Measurements from ENCODE around the gene CNOT8. TPM values are rescaled to one million over a fixed set of nuclear protein-coding genes. Genes with fewer than 3 reads are reported as not detected.

Gene CNOT8
- total and polyA plus RNA-seq, 2 donors (not counting 3 experiments of a cell fraction or from before 2014, with no cell fraction given): 42.6 to 53.7 TPM

DNA sequence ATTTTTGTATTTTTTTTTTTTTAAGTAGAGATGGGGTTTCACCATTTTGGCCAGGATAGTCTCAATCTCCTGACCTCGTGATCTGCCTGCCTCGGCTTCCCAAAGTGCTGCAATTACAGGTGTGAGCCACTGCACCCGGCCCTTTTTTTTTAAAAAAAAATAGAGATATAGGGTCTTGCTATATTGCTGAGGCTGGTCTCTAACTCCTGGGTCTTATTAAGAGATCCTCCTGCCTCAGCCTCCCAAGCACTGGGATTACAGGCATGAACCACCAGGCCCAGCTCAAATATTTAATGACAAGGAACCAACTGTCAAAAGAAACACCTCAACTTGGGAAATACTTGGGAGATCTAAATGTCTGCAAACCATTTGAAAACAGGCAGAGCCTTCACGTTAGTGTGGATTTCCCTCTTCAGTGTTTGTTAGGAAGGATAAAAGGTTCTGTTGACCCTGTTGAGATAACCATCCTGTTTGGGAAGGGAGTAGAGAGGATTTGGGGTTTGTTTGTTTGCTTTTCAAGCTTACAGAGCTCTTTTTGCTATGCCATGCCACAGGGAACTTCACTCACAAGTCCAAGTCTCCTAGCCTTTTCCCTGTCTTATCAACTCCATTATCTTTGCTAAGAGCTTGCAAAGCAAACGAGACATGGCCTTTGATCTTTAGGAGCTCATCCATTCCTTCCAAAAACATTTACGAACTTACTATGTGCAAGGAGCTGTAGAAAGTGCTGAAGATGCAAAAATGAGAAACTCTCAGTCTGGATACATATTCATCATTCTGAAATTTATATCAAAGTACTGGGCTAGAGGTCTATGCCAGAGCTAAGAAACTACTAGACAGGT is 15.5 kb upstream of the CNOT8 start:
- dilution Hi-C loops (cut with MboI; ENCODE audit: extremely low pct_ligation_motif_present, low sequenced_read_pairs) (no loop called here), intact Hi-C loops (cut with micrococcal nuclease) (no loop called here)
- Histone ChIP-seq H3K4me2 (ENCODE audit: insufficient read depth, low read length) (no peak overlapping the region), H3K27me3 (ENCODE audit: control insufficient read depth in 2 of 2, insufficient read depth in 2 of 2, low read length in 2 of 2) (no peaks in the 10 kb centered on the region), H3K9me1 (replicated peaks; ENCODE audit: control insufficient read depth, extremely low read depth, insufficient read depth, low read length) (no peaks in the 10 kb centered on the region), H2AFZ (ENCODE audit: low read depth, low read length) (no peak overlapping the region), H3K9me3 (replicated peaks; ENCODE audit: control insufficient read depth, insufficient read depth, low read length) (no peaks in the 10 kb centered on the region), H4K20me1 (replicated peaks; ENCODE audit: control insufficient read depth, extremely low read depth, insufficient read depth, low read length) (no peaks in the 10 kb centered on the region), H3K36me3 (ENCODE audit: control insufficient read depth in 2 of 2, extremely low read depth in 1 of 2, insufficient read depth in 2 of 2, low read length in 2 of 2) (no peaks in the 10 kb centered on the region), H3K79me2 (ENCODE audit: control insufficient read depth, insufficient read depth, low read length) (no peaks in the 10 kb centered on the region), H3K4me3 (replicated peaks in 1 of 3; ENCODE audit: insufficient read depth in 1 of 3, low read depth in 1 of 3, low read length in 3 of 3) (no peak overlapping the region), H3K4me1 (ENCODE audit: control insufficient read depth, extremely low read depth, insufficient read depth, low read length) (peaks cover 9% of the 10 kb centered on the region), H3K9ac (replicated peaks; ENCODE audit: extremely low read depth, insufficient read depth, low read length) (no peak overlapping the region), H3K27ac (ENCODE audit: insufficient read depth, low read depth, low read length) (no peak overlapping the region)
- BruUV-seq (replicated peaks): no TSS peak
- ChIA-PET POLR2A (interaction anchor here (0.6 kb wide), 1 partner anchor 454 kb away, joined by 4 read pairs; no protein-coding TSS in a partner anchor), CTCF (no interaction called here)
- TF ChIP-seq, protein P1, sequence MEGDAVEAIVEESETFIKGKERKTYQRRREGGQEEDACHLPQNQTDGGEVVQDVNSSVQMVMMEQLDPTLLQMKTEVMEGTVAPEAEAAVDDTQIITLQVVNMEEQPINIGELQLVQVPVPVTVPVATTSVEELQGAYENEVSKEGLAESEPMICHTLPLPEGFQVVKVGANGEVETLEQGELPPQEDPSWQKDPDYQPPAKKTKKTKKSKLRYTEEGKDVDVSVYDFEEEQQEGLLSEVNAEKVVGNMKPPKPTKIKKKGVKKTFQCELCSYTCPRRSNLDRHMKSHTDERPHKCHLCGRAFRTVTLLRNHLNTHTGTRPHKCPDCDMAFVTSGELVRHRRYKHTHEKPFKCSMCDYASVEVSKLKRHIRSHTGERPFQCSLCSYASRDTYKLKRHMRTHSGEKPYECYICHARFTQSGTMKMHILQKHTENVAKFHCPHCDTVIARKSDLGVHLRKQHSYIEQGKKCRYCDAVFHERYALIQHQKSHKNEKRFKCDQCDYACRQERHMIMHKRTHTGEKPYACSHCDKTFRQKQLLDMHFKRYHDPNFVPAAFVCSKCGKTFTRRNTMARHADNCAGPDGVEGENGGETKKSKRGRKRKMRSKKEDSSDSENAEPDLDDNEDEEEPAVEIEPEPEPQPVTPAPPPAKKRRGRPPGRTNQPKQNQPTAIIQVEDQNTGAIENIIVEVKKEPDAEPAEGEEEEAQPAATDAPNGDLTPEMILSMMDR (IDR thresholded peaks at IDR 0.05; ENCODE audit: extremely low read depth in 1 of 2, insufficient read depth in 1 of 2, low read depth in 1 of 2, low read length in 2 of 2): no peak
- no peak for TF ChIP-seq FOS (IDR thresholded peaks at IDR 0.05; ENCODE audit: borderline replicate concordance, insufficient read depth, low read length)
- TF ChIP-seq MYC (IDR thresholded peaks at IDR 0.05; ENCODE audit: low read depth, low read length): no peak
- no peak for TF ChIP-seq JUN (IDR thresholded peaks at IDR 0.05; ENCODE audit: borderline replicate concordance, insufficient read depth, insufficient read length, low read depth)
- TF ChIP-seq POLR2A (IDR thresholded peaks at IDR 0.05; ENCODE audit: low read depth, low read length): no peak
- no peak for TF ChIP-seq POLR2AphosphoS5 (IDR thresholded peaks at IDR 0.05; ENCODE audit: insufficient read depth, low read depth, low read length)
- no peak for TF ChIP-seq GATA2 (IDR thresholded peaks at IDR 0.05; ENCODE audit: insufficient read depth, insufficient read length, low read depth, low read length)
- TF ChIP-seq, protein P2, sequence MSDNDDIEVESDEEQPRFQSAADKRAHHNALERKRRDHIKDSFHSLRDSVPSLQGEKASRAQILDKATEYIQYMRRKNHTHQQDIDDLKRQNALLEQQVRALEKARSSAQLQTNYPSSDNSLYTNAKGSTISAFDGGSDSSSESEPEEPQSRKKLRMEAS (IDR thresholded peaks at IDR 0.05; ENCODE audit: insufficient read depth, insufficient read length): no peak
- no peak for TF ChIP-seq EZH2 (IDR thresholded peaks at IDR 0.05; ENCODE audit: borderline replicate concordance, low read depth, low read length, severe bottlenecking)
- FAIRE-seq: no peak
- no peak for DNase-seq (ENCODE audit: low read depth, low spot score)

Measured in endothelial cell of umbilical vein (primary cell).